GM13976 (cell line): Measurements from ENCODE around the gene GFM1.

Experiments used
- DNase-seq: peaks from one replicate; pipeline ENCODE4 v3.0.0; 2012; ENCODE audit warnings: low spot score
- in situ Hi-C: fragments of 300-500 bp; cut with MboI; formaldehyde crosslinking; loops from one replicate; pipeline ENCODE4 v1.12.0; 2022; ENCODE audit warnings: low sequenced_read_pairs, mixed read lengths, inconsistent platforms; ENCODE audit not compliant: unreplicated experiment
- TF ChIP-seq, protein P1 (sequence below): IDR thresholded peaks from 2 replicates; pipeline ENCODE4 v1.5.1; 2012; ENCODE audit warnings: borderline replicate concordance, mild to moderate bottlenecking; ENCODE audit not compliant: insufficient read depth; ENCODE audit errors: extremely low read depth, missing control alignments, control extremely low read depth

GFM1 gene

DNA sequence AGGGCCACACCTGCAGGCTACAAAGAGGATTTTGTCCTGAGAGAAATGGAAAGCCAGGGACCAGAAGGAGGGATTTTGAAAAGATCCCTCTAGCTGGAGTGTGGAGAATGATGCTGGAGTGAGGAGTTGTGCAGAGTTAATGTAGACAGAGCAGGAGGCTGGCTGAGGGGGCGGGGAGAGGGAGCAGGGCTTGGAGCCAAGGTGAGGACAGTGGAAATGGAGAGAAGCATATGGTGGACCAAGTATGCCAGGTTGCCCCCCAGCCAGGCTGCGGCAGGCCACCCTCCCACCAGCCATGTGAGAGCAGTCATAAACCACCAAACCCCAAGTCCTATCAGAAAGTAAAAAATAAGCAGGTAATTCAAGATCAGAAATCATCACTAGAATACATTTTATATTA lies 73.2 kb downstream of the GFM1 start:
- DNase-seq: no peak
- TF ChIP-seq, protein P1, sequence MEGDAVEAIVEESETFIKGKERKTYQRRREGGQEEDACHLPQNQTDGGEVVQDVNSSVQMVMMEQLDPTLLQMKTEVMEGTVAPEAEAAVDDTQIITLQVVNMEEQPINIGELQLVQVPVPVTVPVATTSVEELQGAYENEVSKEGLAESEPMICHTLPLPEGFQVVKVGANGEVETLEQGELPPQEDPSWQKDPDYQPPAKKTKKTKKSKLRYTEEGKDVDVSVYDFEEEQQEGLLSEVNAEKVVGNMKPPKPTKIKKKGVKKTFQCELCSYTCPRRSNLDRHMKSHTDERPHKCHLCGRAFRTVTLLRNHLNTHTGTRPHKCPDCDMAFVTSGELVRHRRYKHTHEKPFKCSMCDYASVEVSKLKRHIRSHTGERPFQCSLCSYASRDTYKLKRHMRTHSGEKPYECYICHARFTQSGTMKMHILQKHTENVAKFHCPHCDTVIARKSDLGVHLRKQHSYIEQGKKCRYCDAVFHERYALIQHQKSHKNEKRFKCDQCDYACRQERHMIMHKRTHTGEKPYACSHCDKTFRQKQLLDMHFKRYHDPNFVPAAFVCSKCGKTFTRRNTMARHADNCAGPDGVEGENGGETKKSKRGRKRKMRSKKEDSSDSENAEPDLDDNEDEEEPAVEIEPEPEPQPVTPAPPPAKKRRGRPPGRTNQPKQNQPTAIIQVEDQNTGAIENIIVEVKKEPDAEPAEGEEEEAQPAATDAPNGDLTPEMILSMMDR: no peak
- in situ Hi-C loops: no loop called here

DNA sequence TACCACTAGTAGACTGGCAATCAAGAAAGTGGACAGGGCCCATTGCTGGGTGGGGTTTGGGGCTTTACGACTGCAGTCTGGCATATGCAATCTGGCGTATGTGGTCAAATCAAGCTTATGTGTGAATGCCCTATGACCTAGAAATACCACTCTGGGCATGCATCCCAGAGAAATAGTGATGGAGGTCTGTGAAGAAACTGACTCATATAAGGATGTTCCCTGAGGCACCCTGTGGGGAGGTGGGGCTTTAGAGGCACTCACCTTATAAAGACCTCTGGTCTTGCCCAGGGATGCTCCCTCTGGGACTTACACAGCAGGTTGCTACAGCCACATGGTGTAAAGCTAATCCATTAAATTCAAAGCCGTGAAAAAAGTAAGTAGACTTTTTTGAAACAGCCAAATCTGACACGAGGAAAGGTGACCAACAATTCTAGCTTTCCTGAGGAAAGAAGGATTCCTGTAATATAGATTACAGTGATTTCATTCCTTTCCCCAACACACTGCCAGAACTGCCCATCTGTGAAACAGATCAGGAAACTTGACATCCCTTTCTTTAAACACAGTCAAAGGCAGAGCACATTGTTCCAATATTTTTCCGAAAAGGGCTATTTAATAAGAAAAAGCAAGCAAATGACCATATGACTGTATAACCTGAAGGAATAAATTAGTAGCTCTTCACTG lies 74.3 kb downstream of the GFM1 start:
- DNase-seq: no peak
- in situ Hi-C loops: no loop called here
- TF ChIP-seq, protein P1: no peak

DNA sequence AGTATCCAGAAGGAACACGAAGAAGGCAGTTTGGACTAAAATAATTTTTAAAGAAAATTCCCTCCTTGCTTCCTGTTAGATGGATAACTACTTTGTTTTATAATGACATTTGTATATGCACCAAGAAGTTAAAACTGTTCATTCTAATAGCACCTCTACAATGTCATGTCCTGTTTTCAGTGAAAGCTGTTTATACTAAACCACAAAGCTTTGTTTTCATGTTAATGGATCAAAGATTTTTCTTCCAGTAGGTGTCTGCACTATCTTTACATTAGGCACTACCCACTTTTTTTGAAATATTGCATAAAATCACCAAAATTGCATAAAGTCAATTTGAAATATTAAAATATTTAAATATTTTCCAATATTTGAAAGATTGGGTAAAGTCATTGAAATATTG lies 77.8 kb downstream of the GFM1 start:
- TF ChIP-seq, protein P1: no peak
- no peak for DNase-seq
- in situ Hi-C loops: loop anchor here (10.0 kb wide), 1 partner anchor 73 kb away; no protein-coding TSS in a partner anchor

DNA sequence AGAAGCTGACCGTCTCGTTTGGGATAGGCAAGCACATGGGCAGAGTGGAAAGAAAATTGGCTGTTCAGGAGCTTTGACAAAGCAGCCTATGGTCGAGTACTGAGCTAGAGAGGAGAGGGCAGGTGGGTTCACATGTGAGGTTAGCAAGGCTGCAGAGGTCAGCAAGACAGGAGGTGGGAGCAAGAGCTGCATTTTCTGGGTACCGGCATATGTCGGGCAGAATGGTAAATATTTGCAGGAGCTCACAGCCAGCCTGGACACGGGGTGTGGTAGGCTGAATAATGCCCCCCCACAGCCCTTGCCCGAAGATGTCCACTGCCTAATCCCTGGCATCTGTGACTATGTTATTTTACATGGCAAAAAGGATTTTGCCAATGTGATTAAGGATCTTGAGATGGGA lies 79.7 kb downstream of the GFM1 start:
- TF ChIP-seq, protein P1: no peak
- in situ Hi-C loops: loop anchor here (10.0 kb wide), 1 partner anchor 71 kb away; no protein-coding TSS in a partner anchor
- no peak for DNase-seq

DNA sequence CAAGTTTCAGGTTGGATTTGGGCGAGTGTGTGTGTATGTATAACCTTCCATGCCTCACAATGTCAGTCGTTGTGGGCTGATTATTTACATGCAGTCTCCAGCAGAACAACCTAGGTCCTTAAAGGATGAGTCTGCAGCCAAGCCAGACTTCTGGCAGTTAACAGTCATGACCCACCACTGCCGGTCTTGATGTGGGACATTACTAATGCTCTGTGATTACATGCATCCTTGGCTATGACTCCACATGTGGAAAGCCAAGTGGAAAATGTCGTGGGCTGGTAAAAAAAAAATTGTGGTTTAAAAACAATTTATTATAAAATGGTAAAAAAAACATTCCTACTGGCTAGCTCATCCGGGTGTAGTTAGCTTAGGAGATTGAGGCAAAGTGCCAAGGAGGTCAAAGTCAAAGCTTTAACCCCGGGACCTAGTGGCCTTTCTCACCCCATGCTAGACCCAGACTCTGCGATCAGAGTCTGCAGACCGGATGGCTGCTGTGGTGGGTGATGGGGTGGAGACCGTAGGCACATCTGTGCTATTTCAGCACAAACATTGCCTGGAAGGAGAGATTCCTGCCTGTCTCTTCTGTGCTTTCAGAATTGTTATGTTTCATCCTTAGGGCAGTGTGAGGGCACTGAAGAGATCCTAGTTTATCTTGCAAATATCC lies 81.2 kb downstream of the GFM1 start:
- TF ChIP-seq, protein P1: no peak
- DNase-seq: no peak
- in situ Hi-C loops: loop anchor here (10.0 kb wide), 1 partner anchor 69 kb away; no protein-coding TSS in a partner anchor

DNA sequence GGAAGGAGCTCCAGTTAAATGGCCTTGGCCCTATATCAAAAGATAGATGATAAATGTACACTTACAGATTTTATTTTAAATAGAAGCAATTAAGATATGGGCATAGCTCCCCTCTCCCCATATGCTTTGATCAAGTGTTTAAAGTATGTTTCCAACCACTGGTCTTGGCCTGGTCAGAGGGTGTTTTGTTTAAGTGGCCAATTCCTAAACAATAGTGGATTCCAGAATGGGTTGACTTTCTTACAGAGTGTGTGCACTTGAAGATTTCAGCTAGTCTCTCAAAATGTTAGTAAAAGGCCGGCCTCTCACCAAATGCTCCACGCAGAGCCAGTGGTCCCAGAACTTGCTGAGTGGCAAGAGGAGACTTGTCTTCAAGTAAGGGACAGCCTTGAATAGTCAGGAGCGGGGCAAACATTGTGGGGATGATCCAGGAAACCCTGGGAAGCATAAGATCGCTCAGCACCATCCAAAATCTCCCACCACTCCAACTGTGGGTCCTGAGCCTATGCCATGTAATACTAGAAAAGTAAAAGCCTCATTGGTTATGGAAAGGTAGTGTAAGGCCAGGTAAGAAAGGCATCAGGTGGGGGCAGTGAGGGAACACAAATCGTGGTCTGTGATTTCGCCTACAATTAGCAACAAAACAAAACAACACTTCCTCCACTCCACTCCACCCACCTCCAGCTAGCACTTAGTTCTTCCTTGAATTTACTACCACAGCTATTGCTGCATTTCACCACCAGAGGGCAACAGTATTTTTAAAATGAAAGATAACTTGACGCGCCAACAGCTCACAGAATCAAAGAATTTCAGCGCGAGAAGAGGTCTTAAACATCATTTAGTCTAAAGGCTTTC lies 83.1 kb downstream of the GFM1 start:
- TF ChIP-seq, protein P1: peak; percentile 88
- in situ Hi-C loops: loop anchor here (10.0 kb wide), 1 partner anchor 67 kb away; no protein-coding TSS in a partner anchor
- DNase-seq: peak; percentile 79
